Measurements from ENCODE around the gene TRPM1. TPM values are rescaled to one million over a fixed set of nuclear protein-coding genes. Genes with fewer than 3 reads are reported as not detected.
A peak's percentile ranks its signal among the peaks of the same experiment; 100 is the strongest.

TRPM1 gene
- total and polyA plus RNA-seq, 9 of the 15 experiments (the other 6 are each of a cell fraction or from before 2014, with no cell fraction given) = 0.01 to 0.06 (median 0.03) TPM; not detected in 5

DNA sequence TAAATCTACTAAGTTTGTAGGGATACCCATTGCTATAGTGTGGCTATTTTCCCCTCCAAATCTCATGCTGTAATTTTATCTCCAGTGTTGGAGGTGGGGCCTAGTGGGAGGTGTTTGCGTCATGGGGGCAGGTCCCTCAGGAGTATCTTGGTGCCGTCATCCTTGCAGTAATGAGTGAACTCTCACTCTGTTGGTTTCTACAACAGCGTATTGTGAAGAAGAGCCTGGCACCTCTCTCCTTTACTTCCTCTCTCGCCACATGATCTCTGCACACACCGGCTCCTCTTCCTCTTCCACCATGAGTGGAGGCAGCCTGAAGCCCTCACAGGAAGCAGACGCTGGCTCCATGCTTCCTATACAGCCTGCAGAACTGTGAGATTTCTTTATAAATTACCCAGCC is 34.0 kb upstream of the TRPM1 start:
- POLR2A ChIA-PET = no interaction called here
- CTCF ChIA-PET (ENCODE audit: low intra/inter-chr PET ratio) = no interaction called here
- FAIRE-seq (no peak), ATAC-seq (peak; percentile 62), DNase-seq (ENCODE audit: extremely low read depth in 1 of 4, low spot score in 3 of 4) (peak in 1 of 4 experiments; percentile 9)
- Histone ChIP-seq H3K27ac (ENCODE audit: extremely low read depth, low read depth, low read length) (no peak overlapping the region), H3K9ac (ENCODE audit: insufficient read depth in 1 of 2, low read depth in 2 of 2, low read length in 2 of 2) (no peak overlapping the region), H3K4me3 (no peak overlapping the region), H3K4me2 (ENCODE audit: insufficient read depth, low read length) (0 out of 2 replicates have a peak overlapping the region, but pooled peaks have one; percentile 24), H2AFZ (ENCODE audit: low read depth, low read length) (0 out of 2 replicates have a peak overlapping the region, but pooled peaks have one; percentile 37), H4K20me1 (replicated peaks; ENCODE audit: control insufficient read depth, insufficient read depth, low read length) (no peaks in the 10 kb centered on the region), H3K4me1 (replicated peaks in 1 of 2; ENCODE audit: control insufficient read depth in 2 of 2, insufficient read depth in 2 of 2, low read length in 2 of 2) (no peaks in the 10 kb centered on the region; a peak in 1 of 5 replicates), H3K9me1 (ENCODE audit: control insufficient read depth, insufficient read depth, low read length) (no peaks in the 10 kb centered on the region), H3K79me2 (ENCODE audit: control insufficient read depth, insufficient read depth, low read length) (no peaks in the 10 kb centered on the region), H3K36me3 (ENCODE audit: control insufficient read depth, insufficient read depth, low read length) (no peaks in the 10 kb centered on the region), H3K9me3 (replicated peaks; ENCODE audit: control insufficient read depth, insufficient read depth, low read depth, low read length) (no peaks in the 10 kb centered on the region), H3K27me3 (ENCODE audit: control insufficient read depth in 2 of 2, insufficient read depth in 2 of 2, low read length in 2 of 2) (peaks cover 0 to 2% of the 10 kb centered on the region in 2 experiments; a peak in 1 of 5 replicates)
- intact Hi-C loops (cut with micrococcal nuclease) (no loop called here), in situ Hi-C loops (cut with MboI) (no loop called here)
- WGBS (ENCODE audit: insufficient coverage, low coverage, missing lambda C conversion rate) = 8% methylated on average over 4 of the region's 6 CpGs
- BruUV-seq (replicated peaks) = no TSS peak
- no peak for TF ChIP-seq ZNF431 (CRISPR knock-in tag; IDR thresholded peaks at IDR 0.05)
- TF ChIP-seq ZNF3 (CRISPR knock-in tag; IDR thresholded peaks at IDR 0.05) = no peak
- TF ChIP-seq SIN3B (IDR thresholded peaks at IDR 0.05; ENCODE audit: low read depth) = no peak
- TF ChIP-seq, protein P1, sequence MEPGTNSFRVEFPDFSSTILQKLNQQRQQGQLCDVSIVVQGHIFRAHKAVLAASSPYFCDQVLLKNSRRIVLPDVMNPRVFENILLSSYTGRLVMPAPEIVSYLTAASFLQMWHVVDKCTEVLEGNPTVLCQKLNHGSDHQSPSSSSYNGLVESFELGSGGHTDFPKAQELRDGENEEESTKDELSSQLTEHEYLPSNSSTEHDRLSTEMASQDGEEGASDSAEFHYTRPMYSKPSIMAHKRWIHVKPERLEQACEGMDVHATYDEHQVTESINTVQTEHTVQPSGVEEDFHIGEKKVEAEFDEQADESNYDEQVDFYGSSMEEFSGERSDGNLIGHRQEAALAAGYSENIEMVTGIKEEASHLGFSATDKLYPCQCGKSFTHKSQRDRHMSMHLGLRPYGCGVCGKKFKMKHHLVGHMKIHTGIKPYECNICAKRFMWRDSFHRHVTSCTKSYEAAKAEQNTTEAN (CRISPR knock-in tag; IDR thresholded peaks at IDR 0.05) = no peak
- TF ChIP-seq ATF1 (CRISPR knock-in tag; IDR thresholded peaks at IDR 0.05) = no peak
- TF ChIP-seq ATF1 (tag; IDR thresholded peaks at IDR 0.05) = peak; percentile 47
- TF ChIP-seq HNRNPUL1 (IDR thresholded peaks at IDR 0.05; ENCODE audit: low read length) = no peak
- TF ChIP-seq MAFF (IDR thresholded peaks at IDR 0.05; ENCODE audit: low read length) = no peak
- no peak for TF ChIP-seq ZNF644 (tag; IDR thresholded peaks at IDR 0.05; ENCODE audit: low read depth)
- TF ChIP-seq ZNF584 (CRISPR knock-in tag; IDR thresholded peaks at IDR 0.05; ENCODE audit: low read depth) = no peak
- no peak for TF ChIP-seq U2AF2 (optimal IDR thresholded peaks at IDR 0.05; ENCODE audit: low read depth, low read length)
- TF ChIP-seq CREM (IDR thresholded peaks at IDR 0.05; ENCODE audit: low read depth) = 0 out of 2 replicates have a peak, but pooled peaks have one; percentile 4
- TF ChIP-seq, protein P2, sequence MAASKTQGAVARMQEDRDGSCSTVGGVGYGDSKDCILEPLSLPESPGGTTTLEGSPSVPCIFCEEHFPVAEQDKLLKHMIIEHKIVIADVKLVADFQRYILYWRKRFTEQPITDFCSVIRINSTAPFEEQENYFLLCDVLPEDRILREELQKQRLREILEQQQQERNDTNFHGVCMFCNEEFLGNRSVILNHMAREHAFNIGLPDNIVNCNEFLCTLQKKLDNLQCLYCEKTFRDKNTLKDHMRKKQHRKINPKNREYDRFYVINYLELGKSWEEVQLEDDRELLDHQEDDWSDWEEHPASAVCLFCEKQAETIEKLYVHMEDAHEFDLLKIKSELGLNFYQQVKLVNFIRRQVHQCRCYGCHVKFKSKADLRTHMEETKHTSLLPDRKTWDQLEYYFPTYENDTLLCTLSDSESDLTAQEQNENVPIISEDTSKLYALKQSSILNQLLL (CRISPR knock-in tag; IDR thresholded peaks at IDR 0.05; ENCODE audit: borderline replicate concordance) = no peak
- TF ChIP-seq FOXJ3 (CRISPR knock-in tag; IDR thresholded peaks at IDR 0.05) = no peak
- TF ChIP-seq FOXK2 (conservative IDR thresholded peaks at IDR 0.05 in 1 of 2, IDR thresholded peaks at IDR 0.05 in 1 of 2; ENCODE audit: low read depth in 2 of 2) = no peak
- no peak for TF ChIP-seq SMAD1 (IDR thresholded peaks at IDR 0.05; ENCODE audit: low read depth, low read length, partially characterized antibody)
- no peak for TF ChIP-seq XRCC3 (IDR thresholded peaks at IDR 0.05)
- TF ChIP-seq, protein P3, sequence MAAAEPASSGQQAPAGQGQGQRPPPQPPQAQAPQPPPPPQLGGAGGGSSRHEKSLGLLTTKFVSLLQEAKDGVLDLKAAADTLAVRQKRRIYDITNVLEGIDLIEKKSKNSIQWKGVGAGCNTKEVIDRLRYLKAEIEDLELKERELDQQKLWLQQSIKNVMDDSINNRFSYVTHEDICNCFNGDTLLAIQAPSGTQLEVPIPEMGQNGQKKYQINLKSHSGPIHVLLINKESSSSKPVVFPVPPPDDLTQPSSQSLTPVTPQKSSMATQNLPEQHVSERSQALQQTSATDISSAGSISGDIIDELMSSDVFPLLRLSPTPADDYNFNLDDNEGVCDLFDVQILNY (CRISPR knock-in tag; IDR thresholded peaks at IDR 0.05) = no peak
- TF ChIP-seq, protein P4, sequence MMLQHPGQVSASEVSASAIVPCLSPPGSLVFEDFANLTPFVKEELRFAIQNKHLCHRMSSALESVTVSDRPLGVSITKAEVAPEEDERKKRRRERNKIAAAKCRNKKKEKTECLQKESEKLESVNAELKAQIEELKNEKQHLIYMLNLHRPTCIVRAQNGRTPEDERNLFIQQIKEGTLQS (IDR thresholded peaks at IDR 0.05) = 0 out of 2 replicates have a peak, but pooled peaks have one; percentile 8
- TF ChIP-seq, protein P4 (CRISPR knock-in tag; conservative IDR thresholded peaks at IDR 0.05) = no peak
- TF ChIP-seq NR2C1 (IDR thresholded peaks at IDR 0.05) = no peak
- TF ChIP-seq NR2C1 (tag; IDR thresholded peaks at IDR 0.05) = no peak
